NCI-H2227 (cell line): ENCODE results near the gene SF1.

Experiments used
- DNase-seq: peaks from one replicate; lab custom pipeline; 2025; ENCODE audit not compliant: unreplicated experiment; lab: John Stamatoyannopoulos, UW

Gene SF1

GRCh38 chr11:64714666-64715065 is 63.7 kb downstream of the SF1 start:
- no peak for DNase-seq
